Activated T-helper 17 cell treated with anti-CD3 and anti-CD28 coated beads, Interleukin-2, amount 50 U/mL, for 72 hours (primary cell): ENCODE data around the gene COTL1. TPM values are rescaled to one million over a fixed set of nuclear protein-coding genes. Genes with fewer than 3 reads are reported as not detected.

Source experiments
- ATAC-seq: fragments of 150-1000 bp; cut with Tn5 transposase; replicated peaks from 2 replicates; pipeline ENCODE4 v1.10.0; 2021; ENCODE audit warnings: mild to moderate bottlenecking, moderate library complexity
- H3K27ac Mint-ChIP-seq: one replicate; pipeline ENCODE4 v1.8.0; 2022; ENCODE audit warnings: mixed read lengths
- H3K27me3 Mint-ChIP-seq: one replicate; pipeline ENCODE4 v1.8.0; 2022; ENCODE audit warnings: mixed read lengths
- H3K36me3 Mint-ChIP-seq: one replicate; pipeline ENCODE4 v1.8.0; 2022; ENCODE audit warnings: low read depth, mild to moderate bottlenecking, mixed read lengths
- H3K4me1 Mint-ChIP-seq: one replicate; pipeline ENCODE4 v1.8.0; 2022; ENCODE audit warnings: mixed read lengths
- H3K4me3 Mint-ChIP-seq: one replicate; pipeline ENCODE4 v1.8.0; 2022; ENCODE audit warnings: mild to moderate bottlenecking, mixed read lengths
- H3K9me3 Mint-ChIP-seq: one replicate; pipeline ENCODE4 v1.8.0; 2022; ENCODE audit warnings: mixed read lengths
- total RNA-seq, 2 donors: library from RNA; stranded (reverse); gene quantifications; one replicate each; pipeline ENCODE4 v1.2.3, GENCODE V29; 2022

COTL1 gene
- total RNA-seq, 2 donors from 2014 or later = 250 to 505 TPM

DNA sequence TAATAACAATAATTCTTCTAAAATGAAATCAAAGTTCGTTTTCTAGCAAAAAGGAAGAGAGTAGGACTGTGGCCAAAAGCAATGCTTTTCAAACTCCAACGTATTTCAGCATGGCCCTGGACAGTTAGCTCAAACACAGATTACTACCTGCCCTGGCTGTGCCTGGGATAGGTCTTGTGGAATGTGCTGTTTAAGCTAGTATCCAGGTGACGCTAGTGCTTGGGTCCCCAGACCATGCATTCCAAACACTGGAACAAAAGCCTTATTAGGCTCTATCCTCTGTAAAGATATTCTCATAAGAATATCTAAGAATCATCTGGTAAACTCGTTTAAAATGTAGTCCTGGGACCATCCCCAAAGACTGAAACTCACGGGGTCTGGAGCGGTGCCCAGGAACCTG, 60.8 kb downstream of the COTL1 start:
- no peaks in the 10 kb centered on the region for H3K27me3 Mint-ChIP-seq
- no peaks in the 10 kb centered on the region for H3K9me3 Mint-ChIP-seq
- H3K4me1 Mint-ChIP-seq = peaks cover 16% of the 10 kb centered on the region
- ATAC-seq = no peak
- H3K36me3 Mint-ChIP-seq = peaks cover 18% of the 10 kb centered on the region
- no peak overlapping the region for H3K27ac Mint-ChIP-seq
- no peak overlapping the region for H3K4me3 Mint-ChIP-seq

DNA sequence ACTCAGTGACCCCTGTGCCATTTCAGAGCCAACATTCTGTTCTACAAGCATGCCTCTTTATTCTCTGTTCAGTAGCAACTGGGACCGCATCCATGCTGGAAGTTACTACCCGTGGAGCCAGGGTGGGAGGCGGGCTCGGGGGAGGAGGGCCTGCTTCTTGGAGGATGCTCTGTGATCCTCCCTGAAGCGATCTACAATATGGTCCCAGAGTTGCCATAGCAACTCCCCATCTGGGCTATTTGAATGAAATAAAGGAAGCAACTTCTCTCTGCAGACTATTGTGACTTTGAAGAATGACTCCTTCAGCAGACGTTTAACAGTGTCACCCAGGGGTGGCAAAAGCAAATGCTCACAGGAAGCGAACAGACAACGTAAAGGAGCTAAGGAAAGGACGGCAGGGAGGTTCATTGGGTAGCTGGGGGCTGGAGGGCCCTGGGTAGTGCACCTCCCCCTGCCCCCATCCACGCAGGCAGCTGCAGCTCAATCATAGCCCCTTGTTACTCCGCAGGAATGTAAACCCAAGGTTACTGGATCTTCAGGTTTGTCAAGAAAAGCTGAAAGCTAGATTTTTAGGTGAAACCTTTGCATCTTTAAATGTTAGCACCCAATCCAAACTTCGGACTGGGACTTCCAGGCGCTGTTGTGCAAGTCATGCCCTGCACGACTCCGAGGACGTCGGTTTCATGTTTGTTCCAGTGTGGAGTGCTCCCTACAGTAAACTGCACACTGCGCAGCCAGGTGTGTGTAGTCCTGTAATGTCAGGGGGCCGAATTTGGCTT, 62.3 kb downstream of the COTL1 start:
- no peak for ATAC-seq
- peaks cover 18% of the 10 kb centered on the region for H3K4me1 Mint-ChIP-seq
- no peaks in the 10 kb centered on the region for H3K9me3 Mint-ChIP-seq
- H3K4me3 Mint-ChIP-seq = no peak overlapping the region
- no peak overlapping the region for H3K27ac Mint-ChIP-seq
- no peaks in the 10 kb centered on the region for H3K27me3 Mint-ChIP-seq
- H3K36me3 Mint-ChIP-seq = peaks cover 22% of the 10 kb centered on the region

- Mint-ChIP-seq H3K4me1 (peaks cover 21% of the 10 kb centered on the region), H3K4me3 (peak overlapping the region; percentile 95), H3K27ac (peak overlapping the region; percentile 92), H3K36me3 (peaks cover 27% of the 10 kb centered on the region), H3K27me3 (no peaks in the 10 kb centered on the region), H3K9me3 (no peaks in the 10 kb centered on the region)
- no peak for ATAC-seq
Measured at GRCh38 chr16:84554627-84555328, 63.1 kb downstream of the COTL1 start.

GRCh38 chr16:84553873-84554399, 63.9 kb downstream of the COTL1 start:
- Mint-ChIP-seq H3K4me3 (peak overlapping the region; percentile 95), H3K4me1 (peaks cover 29% of the 10 kb centered on the region), H3K9me3 (no peaks in the 10 kb centered on the region), H3K36me3 (peaks cover 35% of the 10 kb centered on the region), H3K27me3 (no peaks in the 10 kb centered on the region), H3K27ac (peak overlapping the region; percentile 92)
- ATAC-seq = peak; percentile 60

- peaks cover 31% of the 10 kb centered on the region for H3K4me1 Mint-ChIP-seq
- no peaks in the 10 kb centered on the region for H3K27me3 Mint-ChIP-seq
- H3K36me3 Mint-ChIP-seq = peaks cover 42% of the 10 kb centered on the region
- peak overlapping the region; percentile 95 for H3K4me3 Mint-ChIP-seq
- no peaks in the 10 kb centered on the region for H3K9me3 Mint-ChIP-seq
- H3K27ac Mint-ChIP-seq = peak overlapping the region; percentile 92
- ATAC-seq = no peak
Measured at GRCh38 chr16:84552135-84552534, 65.7 kb downstream of the COTL1 start.

- ATAC-seq = no peak
- Mint-ChIP-seq H3K4me3 (peak overlapping the region; percentile 93), H3K9me3 (no peaks in the 10 kb centered on the region), H3K27ac (peak overlapping the region; percentile 92), H3K36me3 (peaks cover 47% of the 10 kb centered on the region), H3K4me1 (peaks cover 41% of the 10 kb centered on the region), H3K27me3 (no peaks in the 10 kb centered on the region)
Measured at GRCh38 chr16:84550096-84550495, 67.8 kb downstream of the COTL1 start.

GRCh38 chr16:84548971-84549844, 68.7 kb downstream of the COTL1 start:
- Mint-ChIP-seq H3K36me3 (peaks cover 47% of the 10 kb centered on the region), H3K4me1 (peaks cover 42% of the 10 kb centered on the region)

DNA sequence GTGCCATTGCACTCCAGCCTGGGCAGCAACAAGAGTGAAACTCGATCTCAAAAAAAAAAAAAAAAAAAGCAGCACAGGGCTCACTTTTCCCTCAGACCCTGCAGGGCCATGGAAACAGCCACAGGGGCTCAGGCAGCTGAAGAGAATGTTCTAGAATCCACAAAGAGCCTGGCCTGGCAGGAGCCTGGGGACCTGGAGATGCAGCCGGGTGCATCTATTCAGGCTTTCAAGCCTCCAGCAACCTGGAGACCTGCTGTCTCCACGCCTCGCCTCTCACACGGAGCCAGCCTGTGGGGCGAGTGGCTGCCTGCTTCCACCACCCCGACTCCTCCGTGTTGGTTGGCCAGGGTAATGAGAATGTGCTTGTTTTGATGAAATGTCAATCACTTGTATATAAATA, 69.4 kb downstream of the COTL1 start:
- H3K27ac Mint-ChIP-seq = peak overlapping the region; percentile 92
- peak overlapping the region; percentile 93 for H3K4me3 Mint-ChIP-seq
- H3K9me3 Mint-ChIP-seq = no peaks in the 10 kb centered on the region
- H3K36me3 Mint-ChIP-seq = peaks cover 40% of the 10 kb centered on the region
- peak; percentile 13 for ATAC-seq
- H3K4me1 Mint-ChIP-seq = peaks cover 41% of the 10 kb centered on the region
- H3K27me3 Mint-ChIP-seq = no peaks in the 10 kb centered on the region

More at GRCh38 chr16:84548971-84549844, 68.7 kb downstream of the COTL1 start:
- ATAC-seq = peak; percentile 60
- no peaks in the 10 kb centered on the region for H3K27me3 Mint-ChIP-seq
- peak overlapping the region; percentile 92 for H3K27ac Mint-ChIP-seq
- no peaks in the 10 kb centered on the region for H3K9me3 Mint-ChIP-seq
- H3K4me3 Mint-ChIP-seq = peak overlapping the region; percentile 93

- peak overlapping the region; percentile 93 for H3K4me3 Mint-ChIP-seq
- H3K27ac Mint-ChIP-seq = peak overlapping the region; percentile 58
- H3K36me3 Mint-ChIP-seq = peaks cover 33% of the 10 kb centered on the region
- H3K9me3 Mint-ChIP-seq = no peaks in the 10 kb centered on the region
- ATAC-seq = peak; percentile 9
- H3K27me3 Mint-ChIP-seq = no peaks in the 10 kb centered on the region
- H3K4me1 Mint-ChIP-seq = peaks cover 41% of the 10 kb centered on the region
Measured at GRCh38 chr16:84547546-84548061, 70.3 kb downstream of the COTL1 start.

GRCh38 chr16:84546669-84547545, 71.0 kb downstream of the COTL1 start:
- peak overlapping the region; percentile 93 for H3K4me3 Mint-ChIP-seq
- no peaks in the 10 kb centered on the region for H3K27me3 Mint-ChIP-seq
- peak overlapping the region; percentile 58 for H3K27ac Mint-ChIP-seq
- H3K9me3 Mint-ChIP-seq = no peaks in the 10 kb centered on the region
- ATAC-seq = no peak
- H3K36me3 Mint-ChIP-seq = peaks cover 27% of the 10 kb centered on the region
- H3K4me1 Mint-ChIP-seq = peaks cover 36% of the 10 kb centered on the region

DNA sequence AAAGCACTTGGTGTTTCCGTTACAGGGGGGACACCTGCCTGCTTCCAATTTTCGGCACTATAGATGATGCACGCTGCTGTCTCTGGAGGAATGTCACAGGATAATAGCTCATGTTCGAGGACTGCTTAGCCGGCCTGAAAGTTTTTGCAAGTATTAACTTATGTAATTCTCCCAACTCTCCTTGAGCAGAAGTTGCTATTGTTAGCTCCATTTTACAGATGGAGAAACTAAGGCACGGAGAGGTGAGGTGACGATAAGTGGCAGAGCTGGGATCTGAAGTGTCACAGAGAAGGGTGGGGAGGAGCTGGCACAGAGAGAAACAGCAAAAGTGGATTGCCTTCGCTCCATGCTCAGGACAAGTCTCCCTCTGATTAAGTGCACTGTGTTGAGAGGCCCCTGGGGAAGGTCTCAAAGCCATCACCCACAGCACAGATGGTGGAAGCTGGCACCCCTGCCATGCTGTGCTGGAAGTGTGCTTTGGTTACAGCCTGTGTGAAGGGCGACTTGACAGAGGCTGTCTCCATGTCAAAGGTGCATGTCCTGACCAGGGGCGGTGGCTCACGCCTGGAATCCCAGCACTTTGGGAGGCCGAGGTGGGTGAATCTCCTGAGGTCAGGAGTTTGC, 72.7 kb downstream of the COTL1 start:
- no peaks in the 10 kb centered on the region for H3K27me3 Mint-ChIP-seq
- H3K4me3 Mint-ChIP-seq = peak overlapping the region; percentile 63
- no peaks in the 10 kb centered on the region for H3K9me3 Mint-ChIP-seq
- peaks cover 25% of the 10 kb centered on the region for H3K36me3 Mint-ChIP-seq
- H3K4me1 Mint-ChIP-seq = peaks cover 31% of the 10 kb centered on the region
- H3K27ac Mint-ChIP-seq = no peak overlapping the region
- no peak for ATAC-seq

DNA sequence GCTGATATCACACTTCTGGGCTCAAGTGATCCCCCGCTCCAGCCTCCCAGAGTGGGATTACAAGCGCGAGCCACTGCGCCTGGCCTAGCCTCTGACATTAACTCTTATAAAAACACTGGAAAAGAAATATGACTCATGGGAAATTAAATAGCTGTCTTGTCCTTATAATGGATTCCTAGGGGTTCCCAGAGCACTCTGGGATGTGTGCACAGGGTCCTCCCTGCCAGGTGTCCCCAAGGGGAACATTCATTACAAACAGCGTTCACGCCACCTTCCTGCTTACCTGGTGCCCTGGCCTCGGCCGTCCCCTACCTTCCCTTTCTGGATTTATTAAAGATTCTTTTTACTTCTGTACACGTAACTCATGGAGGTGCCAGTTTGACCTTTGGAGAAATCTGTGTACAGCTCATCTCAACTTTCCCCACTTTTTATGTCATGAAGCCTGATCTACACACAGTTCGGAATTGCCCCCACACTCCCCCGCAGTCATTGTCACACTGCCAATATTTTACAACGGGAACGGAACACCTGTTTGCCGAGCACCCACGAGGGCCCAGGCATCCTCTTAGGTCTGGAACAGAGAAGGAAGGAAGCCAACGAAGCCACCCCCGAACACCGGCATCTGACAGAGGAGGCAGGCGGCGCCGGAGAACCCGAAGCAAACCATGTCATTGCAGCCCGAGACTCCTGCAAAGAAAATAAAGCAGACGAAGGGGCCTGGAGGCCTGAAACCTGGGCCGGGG, 73.7 kb downstream of the COTL1 start:
- ATAC-seq = no peak
- Mint-ChIP-seq H3K36me3 (peaks cover 15% of the 10 kb centered on the region), H3K4me3 (peak overlapping the region; percentile 63), H3K4me1 (peaks cover 21% of the 10 kb centered on the region), H3K9me3 (no peaks in the 10 kb centered on the region), H3K27me3 (no peaks in the 10 kb centered on the region), H3K27ac (peak overlapping the region; percentile 74)
